22Rv1 (cell line): Measurements from ENCODE around the gene RCBTB2.

Experiments used
- H3K27ac ChIP-seq: fragments of 450-650 bp; 2 replicates; pipeline ENCODE4 v1.5.1; 2017
- CTCF ChIP-seq: fragments of 450-650 bp; IDR thresholded peaks from 2 replicates; pipeline ENCODE4 v1.5.1; 2017; ENCODE audit warnings: mild to moderate bottlenecking
- ZFX ChIP-seq: fragments of 450-650 bp; IDR thresholded peaks from 2 replicates; pipeline ENCODE4 v1.6.1; 2017; ENCODE audit warnings: antibody characterized with exemption, borderline replicate concordance

RCBTB2 gene

GRCh38 chr13:48492470-48493065, 40.3 kb downstream of the RCBTB2 start:
- no peak overlapping the region for H3K27ac ChIP-seq
- TF ChIP-seq ZFX (no peak), CTCF (no peak)

GRCh38 chr13:48492096-48492440, 40.8 kb downstream of the RCBTB2 start:
- no peak overlapping the region for H3K27ac ChIP-seq
- TF ChIP-seq ZFX (no peak), CTCF (no peak)

- no peak overlapping the region for H3K27ac ChIP-seq
- TF ChIP-seq ZFX (no peak), CTCF (no peak)
Observed at GRCh38 chr13:48491423-48492095, 41.3 kb downstream of the RCBTB2 start.

- TF ChIP-seq CTCF: no peak
- H3K27ac ChIP-seq: no peak overlapping the region
Observed at GRCh38 chr13:48490241-48490640, 42.6 kb downstream of the RCBTB2 start.

GRCh38 chr13:48489666-48490065, 43.2 kb downstream of the RCBTB2 start:
- H3K27ac ChIP-seq: no peak overlapping the region
- TF ChIP-seq ZFX: no peak
- no peak for TF ChIP-seq CTCF

- no peak overlapping the region for H3K27ac ChIP-seq
- no peak for TF ChIP-seq CTCF
- no peak for TF ChIP-seq ZFX
Observed at GRCh38 chr13:48488995-48489394, 43.9 kb downstream of the RCBTB2 start.

- H3K27ac ChIP-seq: no peak overlapping the region
- TF ChIP-seq CTCF (no peak), ZFX (no peak)
Observed at GRCh38 chr13:48487968-48488367, 44.9 kb downstream of the RCBTB2 start.
